HepG2 (cell line): Measurements from ENCODE around the gene SERPINE2. TPM values are rescaled to one million over a fixed set of nuclear protein-coding genes. Genes with fewer than 3 reads are reported as not detected.
A peak's percentile ranks its signal among the peaks of the same experiment; 100 is the strongest.

Source experiments
- FOXO4 ChIP-seq: sonication (generic); formaldehyde crosslinking; conservative IDR thresholded peaks from 2 replicates; pipeline ENCODE4 v1.8.1; 2023; ENCODE audit warnings: missing genetic modification reagents
- GPBP1L1 ChIP-seq: sonication (generic); formaldehyde crosslinking; IDR thresholded peaks from 2 replicates; pipeline ENCODE4 v1.5.0; 2020; ENCODE audit warnings: mild to moderate bottlenecking, missing genetic modification reagents
- KAT2B ChIP-seq: fragments of 150-350 bp; IDR thresholded peaks from 2 replicates; pipeline ENCODE4 v1.6.1; 2014; ENCODE audit warnings: low read depth, low read length, borderline replicate concordance
- MBNL3 ChIP-seq: fragments of 250-450 bp; sonication (Bioruptor Pico); conservative IDR thresholded peaks from 2 replicates; pipeline ENCODE4 v1.8.0; 2022; ENCODE audit warnings: mild to moderate bottlenecking, inconsistent platforms
- MED8 ChIP-seq: sonication (generic); formaldehyde crosslinking; IDR thresholded peaks from 2 replicates; pipeline ENCODE4 v1.8.1; 2023; ENCODE audit warnings: mild to moderate bottlenecking, missing genetic modification reagents; ENCODE audit not compliant: insufficient replicate concordance
- NBN ChIP-seq: fragments of 450-650 bp; conservative IDR thresholded peaks from 2 replicates; pipeline ENCODE4 v1.6.1; 2017
- NPAS2 ChIP-seq: sonication (generic); formaldehyde crosslinking; IDR thresholded peaks from 2 replicates; pipeline ENCODE4 v1.8.0; 2022; ENCODE audit warnings: mild to moderate bottlenecking, missing genetic modification reagents, borderline replicate concordance
- NRL ChIP-seq: sonication (generic); formaldehyde crosslinking; IDR thresholded peaks from 2 replicates; pipeline ENCODE4 v1.5.0; 2020; ENCODE audit warnings: missing genetic modification reagents, mild to moderate bottlenecking, moderate library complexity, borderline replicate concordance
- POGK ChIP-seq: sonication (generic); formaldehyde crosslinking; conservative IDR thresholded peaks from 2 replicates; pipeline ENCODE4 v1.8.0; 2022; ENCODE audit warnings: mild to moderate bottlenecking, moderate library complexity, missing genetic modification reagents
- POLR2AphosphoS5 ChIP-seq: IDR thresholded peaks from 2 replicates; pipeline ENCODE4 v1.6.1; 2012; ENCODE audit warnings: low read depth, low read length
- REXO4 ChIP-seq: sonication (generic); formaldehyde crosslinking; IDR thresholded peaks from 2 replicates; pipeline ENCODE4 v1.8.0; 2022; ENCODE audit warnings: missing genetic modification reagents, mild to moderate bottlenecking, borderline replicate concordance
- SETDB1 ChIP-seq: sonication (generic); formaldehyde crosslinking; IDR thresholded peaks from 2 replicates; pipeline ENCODE4 v1.5.1; 2020; ENCODE audit warnings: missing genetic modification reagents, mild to moderate bottlenecking, borderline replicate concordance
- SMAD9 ChIP-seq: sonication (generic); formaldehyde crosslinking; IDR thresholded peaks from 2 replicates; pipeline ENCODE4 v1.5.1; 2020; ENCODE audit warnings: mild to moderate bottlenecking, missing genetic modification reagents
- SMC3 ChIP-seq: IDR thresholded peaks from 2 replicates; pipeline ENCODE4 v1.6.1; 2011; ENCODE audit warnings: low read length, improper control_type of control experiment
- TERF1 ChIP-seq: sonication (generic); formaldehyde crosslinking; IDR thresholded peaks from 2 replicates; pipeline ENCODE4 v1.8.0; 2022; ENCODE audit warnings: mild to moderate bottlenecking, missing genetic modification reagents, moderate library complexity
- ZKSCAN1 ChIP-seq: fragments of 150-350 bp; IDR thresholded peaks from 2 replicates; pipeline ENCODE4 v1.6.1; 2014; ENCODE audit warnings: low read length
- ZNF232 ChIP-seq: sonication (generic); formaldehyde crosslinking; IDR thresholded peaks from 2 replicates; pipeline ENCODE4 v1.4.0; 2020; ENCODE audit warnings: missing genetic modification reagents, borderline replicate concordance
- ZNF260 ChIP-seq: sonication (generic); formaldehyde crosslinking; IDR thresholded peaks from 2 replicates; pipeline ENCODE4 v1.4.0; 2020; ENCODE audit warnings: missing genetic modification reagents, low read depth, mild to moderate bottlenecking, borderline replicate concordance
- ZNF3 ChIP-seq: IDR thresholded peaks from 2 replicates; pipeline ENCODE4 v1.7.0; 2017; ENCODE audit warnings: inconsistent platforms
- ZNF33B ChIP-seq: sonication (generic); formaldehyde crosslinking; IDR thresholded peaks from 2 replicates; pipeline ENCODE4 v1.5.1; 2020; ENCODE audit warnings: mild to moderate bottlenecking, missing genetic modification reagents
- ZNF367 ChIP-seq: sonication (generic); formaldehyde crosslinking; IDR thresholded peaks from 2 replicates; pipeline ENCODE4 v1.4.0; 2020; ENCODE audit warnings: missing genetic modification reagents, borderline replicate concordance
- ZNF430 ChIP-seq: sonication (generic); formaldehyde crosslinking; IDR thresholded peaks from 2 replicates; pipeline ENCODE4 v1.9.0; 2021; ENCODE audit warnings: mild to moderate bottlenecking, missing genetic modification reagents
- ZNF451 ChIP-seq: sonication (generic); formaldehyde crosslinking; IDR thresholded peaks from 2 replicates; pipeline ENCODE4 v1.5.0; 2020; ENCODE audit warnings: mild to moderate bottlenecking, missing genetic modification reagents
- ZNF629 ChIP-seq: sonication (generic); formaldehyde crosslinking; conservative IDR thresholded peaks from 2 replicates; pipeline ENCODE4 v1.5.0; 2020; ENCODE audit warnings: missing genetic modification reagents
- ZNF644 ChIP-seq: IDR thresholded peaks from 2 replicates; pipeline ENCODE4 v1.6.1; 2016; ENCODE audit warnings: low read depth
- ZNF713 ChIP-seq: sonication (generic); formaldehyde crosslinking; IDR thresholded peaks from 2 replicates; pipeline ENCODE4 v1.4.0; 2020; ENCODE audit warnings: mild to moderate bottlenecking, missing genetic modification reagents
- ZNF83 ChIP-seq: sonication (generic); formaldehyde crosslinking; IDR thresholded peaks from 2 replicates; pipeline ENCODE4 v1.4.0; 2020; ENCODE audit warnings: missing genetic modification reagents, mild to moderate bottlenecking, borderline replicate concordance
- polyA plus RNA-seq, 8 experiments: library from polyadenylated mRNA; depleted of rRNA in 3 of 8; stranded (reverse) in 7 of 8; unstranded in 1 of 8; fragments of >200 nt; fragmentation: Illumina TruSeq in 4 of 8; extraction: Trizol in 4 of 8; gene quantifications; 2 replicates each; pipeline versions ENCODE4 v1.2.1 to v1.2.3, GENCODE V29; 2011 to 2016; ENCODE audit warnings: low read depth in 4 of 8, missing spikeins in 1 of 8, mixed read lengths in 1 of 8; ENCODE audit not compliant: insufficient read depth in 1 of 8
- total RNA-seq, 5 experiments: library from RNA; depleted of rRNA; stranded (reverse); fragments of >200 nt; fragmentation: Illumina TruSeq; extraction: Trizol; gene quantifications; 2 replicates each; pipeline ENCODE4 v1.2.3, GENCODE V29; 2016; ENCODE audit warnings: low read depth in 1 of 5

Gene SERPINE2
- total and polyA plus RNA-seq, 2 of the 13 experiments (the other 11 are each of a cell fraction or from before 2014, with no cell fraction given): 7.9 to 18.1 TPM

GRCh38 chr2:223944166-223944702 is 94.9 kb downstream of the SERPINE2 start (continued):
- TF ChIP-seq POGK (peak; percentile 52; the same call in 1 of the 2 replicates), GPBP1L1 (CRISPR knock-in tag) (no peak), POLR2AphosphoS5 (no peak; the same call in none of the 2 replicates), REXO4 (CRISPR knock-in tag) (no peak), SMC3 (no peak), SETDB1 (CRISPR knock-in tag) (no peak), ZKSCAN1 (no peak), ZNF3 (CRISPR knock-in tag) (no peak), MED8 (CRISPR knock-in tag) (peak; percentile 52), ZNF430 (CRISPR knock-in tag) (no peak), ZNF260 (CRISPR knock-in tag) (no peak; the same call in 1 of the 2 replicates), ZNF629 (CRISPR knock-in tag) (no peak), SMAD9 (CRISPR knock-in tag) (no peak; the same call in 1 of the 2 replicates), ZNF33B (CRISPR knock-in tag) (no peak), MBNL3 (CRISPR knock-in tag) (no peak), ZNF83 (CRISPR knock-in tag) (no peak), ZNF451 (CRISPR knock-in tag) (no peak), ZNF644 (CRISPR knock-in tag) (no peak), ZNF232 (CRISPR knock-in tag) (no peak), TERF1 (0 out of 2 replicates have a peak, but pooled peaks have one; percentile 15), ZNF367 (no peak), NPAS2 (CRISPR knock-in tag) (no peak; the same call in 1 of the 2 replicates), NBN (no peak), FOXO4 (CRISPR knock-in tag) (no peak), ZNF713 (CRISPR knock-in tag) (no peak), KAT2B (no peak), NRL (CRISPR knock-in tag) (peak; percentile 59)
